HUES64 (cell line): Measurements from ENCODE around the gene PYGO2.

ENCODE experiments used
- H3K27ac ChIP-seq: 2 replicates; pipeline ENCODE4 v1.7.0; 2013; ENCODE audit warnings: low read depth, low read length, inconsistent platforms
- H3K27me3 ChIP-seq: 2 replicates; pipeline ENCODE4 v1.6.1; 2013; ENCODE audit warnings: mild to moderate bottlenecking, low read length; ENCODE audit not compliant: insufficient read depth
- H3K36me3 ChIP-seq: 2 replicates; pipeline ENCODE4 v1.6.1; 2013; ENCODE audit warnings: mild to moderate bottlenecking, low read length; ENCODE audit not compliant: insufficient read depth
- H3K4me1 ChIP-seq: 2 replicates; pipeline ENCODE4 v1.6.1; 2013; ENCODE audit warnings: mild to moderate bottlenecking, low read length, moderate library complexity; ENCODE audit not compliant: insufficient read depth
- H3K4me3 ChIP-seq: 2 replicates; pipeline ENCODE4 v1.5.1; 2013; ENCODE audit warnings: mild to moderate bottlenecking, low read length, moderate library complexity
- H3K9ac ChIP-seq: 2 replicates; pipeline ENCODE4 v1.6.1; 2013; ENCODE audit warnings: mild to moderate bottlenecking, low read depth, low read length
- H3K9me3 ChIP-seq: 2 replicates; pipeline ENCODE4 v1.6.1; 2013; ENCODE audit warnings: low read depth, low read length; ENCODE audit not compliant: insufficient read depth
- WGBS: fragments of 150-250, 120-280 bp; methylation state at CpG from one replicate; pipeline ENCODE4 v1.1.7; 2013; ENCODE audit warnings: missing lambda C conversion rate; 5-methylcytosine and 5-hydroxymethylcytosine counted together

PYGO2 gene

GRCh38 chr1:154937085-154937987, 24.2 kb downstream of the PYGO2 start:
- WGBS = 2% methylated on average over 36 of the region's 36 CpGs
- H3K36me3 ChIP-seq = no peaks in the 10 kb centered on the region
- no peaks in the 10 kb centered on the region for H3K9me3 ChIP-seq
- peak overlapping the region; percentile 98 for H3K9ac ChIP-seq
- H3K27me3 ChIP-seq = no peaks in the 10 kb centered on the region
- H3K4me3 ChIP-seq = peak overlapping the region; percentile 80
- H3K4me1 ChIP-seq = peaks cover 8% of the 10 kb centered on the region; the same call in 1 of the 2 replicates
- H3K27ac ChIP-seq = peak overlapping the region; percentile 89

- Histone ChIP-seq H3K36me3 (no peaks in the 10 kb centered on the region), H3K9me3 (no peaks in the 10 kb centered on the region), H3K27me3 (no peaks in the 10 kb centered on the region), H3K9ac (peak within 1 kb of the TSS; percentile 98), H3K4me1 (peaks cover 8% of the 10 kb centered on the region; the same call in 1 of the 2 replicates), H3K27ac (peak within 1 kb of the TSS; percentile 89), H3K4me3 (peak within 1 kb of the TSS; percentile 80)
- WGBS = under 1% methylated on average over 45 of the region's 45 CpGs
These were observed 25.0 kb downstream of the PYGO2 start, which contains the start of gene PMVK for GRCh38 chr1:154936555-154937084. Gene PMVK, minus strand, starts transcription at chr1:154936719. Its CDS starts 34 bp downstream, at chr1:154936685.

- Histone ChIP-seq H3K36me3 (no peaks in the 10 kb centered on the region), H3K9ac (peak overlapping the region; percentile 98), H3K27ac (peak overlapping the region; percentile 89; the same call in 1 of the 2 replicates), H3K4me3 (peak overlapping the region; percentile 80), H3K9me3 (no peaks in the 10 kb centered on the region), H3K4me1 (peaks cover 8% of the 10 kb centered on the region; the same call in 1 of the 2 replicates), H3K27me3 (no peaks in the 10 kb centered on the region)
- 50% methylated on average over 26 of the region's 27 CpGs for WGBS
These were observed 25.6 kb downstream of the PYGO2 start for GRCh38 chr1:154935749-154936554.

GRCh38 chr1:154934358-154934948, 27.1 kb downstream of the PYGO2 start:
- H3K9ac ChIP-seq = no peak overlapping the region
- H3K27ac ChIP-seq = no peak overlapping the region

GRCh38 chr1:154931940-154932487, 29.6 kb downstream of the PYGO2 start:
- no peaks in the 10 kb centered on the region for H3K4me1 ChIP-seq
- H3K27ac ChIP-seq = no peak overlapping the region
- 94% methylated on average over 11 of the region's 11 CpGs for WGBS
- H3K36me3 ChIP-seq = no peaks in the 10 kb centered on the region; the same call in 1 of the 2 replicates
- no peaks in the 10 kb centered on the region for H3K27me3 ChIP-seq
- no peak overlapping the region for H3K9ac ChIP-seq
- H3K9me3 ChIP-seq = no peaks in the 10 kb centered on the region
- no peak overlapping the region for H3K4me3 ChIP-seq

More at GRCh38 chr1:154934358-154934948, 27.1 kb downstream of the PYGO2 start:
- Histone ChIP-seq H3K9me3 (no peaks in the 10 kb centered on the region), H3K4me3 (no peak overlapping the region), H3K4me1 (no peaks in the 10 kb centered on the region), H3K36me3 (no peaks in the 10 kb centered on the region), H3K27me3 (no peaks in the 10 kb centered on the region)
- 98% methylated on average over 5 of the region's 5 CpGs for WGBS

GRCh38 chr1:154926201-154926600, 35.4 kb downstream of the PYGO2 start:
- Histone ChIP-seq H3K9ac (no peak overlapping the region), H3K4me1 (no peaks in the 10 kb centered on the region), H3K9me3 (no peaks in the 10 kb centered on the region), H3K4me3 (no peak overlapping the region), H3K27ac (no peak overlapping the region), H3K27me3 (no peaks in the 10 kb centered on the region), H3K36me3 (peaks cover 25% of the 10 kb centered on the region)
- WGBS = 94% methylated on average over 13 of the region's 13 CpGs

- H3K9me3 ChIP-seq = no peaks in the 10 kb centered on the region
- H3K27me3 ChIP-seq = no peaks in the 10 kb centered on the region
- H3K4me3 ChIP-seq = no peak overlapping the region
- 97% methylated on average over 3 of the region's 3 CpGs for WGBS
- no peaks in the 10 kb centered on the region for H3K4me1 ChIP-seq
- H3K36me3 ChIP-seq = peaks cover 25% of the 10 kb centered on the region
- H3K27ac ChIP-seq = no peak overlapping the region
- H3K9ac ChIP-seq = no peak overlapping the region
These were observed 36.0 kb downstream of the PYGO2 start for GRCh38 chr1:154925335-154926170.

GRCh38 chr1:154923695-154924094, 37.9 kb downstream of the PYGO2 start:
- Histone ChIP-seq H3K4me1 (no peaks in the 10 kb centered on the region), H3K9me3 (no peaks in the 10 kb centered on the region), H3K9ac (no peak overlapping the region), H3K36me3 (peaks cover 25% of the 10 kb centered on the region), H3K27ac (no peak overlapping the region), H3K4me3 (no peak overlapping the region), H3K27me3 (no peaks in the 10 kb centered on the region)
- WGBS = 93% methylated on average over 3 of the region's 3 CpGs

- no peaks in the 10 kb centered on the region for H3K36me3 ChIP-seq
- no peak overlapping the region for H3K4me3 ChIP-seq
- H3K27ac ChIP-seq = no peak overlapping the region
- H3K4me1 ChIP-seq = no peaks in the 10 kb centered on the region
- 98% methylated on average over 3 of the region's 3 CpGs for WGBS
- no peak overlapping the region for H3K9ac ChIP-seq
- H3K27me3 ChIP-seq = no peaks in the 10 kb centered on the region
- peaks cover 10% of the 10 kb centered on the region for H3K9me3 ChIP-seq
These were observed 48.3 kb downstream of the PYGO2 start for GRCh38 chr1:154913273-154913672.

- WGBS = 93% methylated on average over 2 of the region's 2 CpGs
- H3K4me1 ChIP-seq = no peaks in the 10 kb centered on the region
- no peaks in the 10 kb centered on the region for H3K27me3 ChIP-seq
- H3K36me3 ChIP-seq = no peaks in the 10 kb centered on the region
- no peak overlapping the region for H3K9ac ChIP-seq
- peaks cover 11% of the 10 kb centered on the region for H3K9me3 ChIP-seq
- no peak overlapping the region for H3K27ac ChIP-seq
- H3K4me3 ChIP-seq = no peak overlapping the region
These were observed 48.8 kb downstream of the PYGO2 start for GRCh38 chr1:154912755-154913154.
